Ishikawa (cell line): ENCODE data around the gene GPBAR1.

Source experiments
- CEBPB ChIP-seq: IDR thresholded peaks from 2 replicates; pipeline ENCODE4 v1.6.1; 2012
- CREB1 ChIP-seq: IDR thresholded peaks from 2 replicates; pipeline ENCODE4 v1.6.1; 2012; ENCODE audit warnings: low read depth
- EGR1 ChIP-seq: IDR thresholded peaks from 2 replicates; pipeline ENCODE4 v1.6.1; 2012
- EP300 ChIP-seq: IDR thresholded peaks from 2 replicates; pipeline ENCODE4 v1.6.1; 2012; ENCODE audit warnings: borderline replicate concordance
- FOXM1 ChIP-seq: IDR thresholded peaks from 2 replicates; pipeline ENCODE4 v1.6.1; 2012; ENCODE audit warnings: low read depth, borderline replicate concordance
- MAX ChIP-seq: IDR thresholded peaks from 2 replicates; pipeline ENCODE4 v1.6.1; 2012
- NFIC ChIP-seq: IDR thresholded peaks from 2 replicates; pipeline ENCODE4 v1.6.1; 2012
- RAD21 ChIP-seq: IDR thresholded peaks from 2 replicates; pipeline ENCODE4 v1.6.1; 2012; ENCODE audit warnings: low read depth
- REST ChIP-seq: IDR thresholded peaks from 2 replicates; pipeline ENCODE4 v1.6.1; 2012; ENCODE audit warnings: low read depth, mild to moderate bottlenecking
- TAF1 ChIP-seq: IDR thresholded peaks from 2 replicates; pipeline ENCODE4 v1.6.1; 2012; ENCODE audit warnings: low read depth, mild to moderate bottlenecking
- TCF12 ChIP-seq: IDR thresholded peaks from 2 replicates; pipeline ENCODE4 v1.6.1; 2012; ENCODE audit warnings: low read depth
- TEAD4 ChIP-seq: IDR thresholded peaks from 2 replicates; pipeline ENCODE4 v1.6.1; 2012
- USF1 ChIP-seq: IDR thresholded peaks from 2 replicates; pipeline ENCODE4 v1.6.1; 2012
- YY1 ChIP-seq: IDR thresholded peaks from 2 replicates; pipeline ENCODE4 v1.6.1; 2012; ENCODE audit warnings: low read depth
- ZBTB7A ChIP-seq: IDR thresholded peaks from 2 replicates; pipeline ENCODE4 v1.6.1; 2012; ENCODE audit warnings: low read depth

GPBAR1 gene

GRCh38 chr2:218233543-218233942 is 27.3 kb upstream of the GPBAR1 start:
- TF ChIP-seq RAD21 (no peak), NFIC (no peak), MAX (no peak), TCF12 (no peak), REST (no peak)

- no peak for TF ChIP-seq ZBTB7A
- TF ChIP-seq YY1: no peak
- no peak for TF ChIP-seq MAX
- TF ChIP-seq FOXM1: no peak
- TF ChIP-seq USF1: no peak
- no peak for TF ChIP-seq TCF12
- no peak for TF ChIP-seq CREB1
- no peak for TF ChIP-seq RAD21
- TF ChIP-seq REST: no peak
- no peak for TF ChIP-seq TEAD4
- TF ChIP-seq CEBPB: no peak
- no peak for TF ChIP-seq EGR1
- TF ChIP-seq TAF1: no peak
- TF ChIP-seq NFIC: no peak
- no peak for TF ChIP-seq EP300
These were observed 26.3 kb upstream of the GPBAR1 start for GRCh38 chr2:218234521-218234920.

- TF ChIP-seq TEAD4 (no peak), NFIC (no peak), YY1 (no peak), CREB1 (no peak), TCF12 (no peak), FOXM1 (no peak), USF1 (no peak), EP300 (no peak), EGR1 (no peak), MAX (no peak), ZBTB7A (no peak), REST (no peak), TAF1 (no peak), RAD21 (no peak), CEBPB (no peak)
These were observed 25.8 kb upstream of the GPBAR1 start for GRCh38 chr2:218235017-218235416.

GRCh38 chr2:218236829-218237228 is 24.0 kb upstream of the GPBAR1 start:
- TF ChIP-seq FOXM1: no peak
- no peak for TF ChIP-seq RAD21
- no peak for TF ChIP-seq TEAD4
- no peak for TF ChIP-seq USF1
- no peak for TF ChIP-seq MAX
